Breast epithelium (tissue), 4 donors: ENCODE measurements around the gene MYO1C. TPM values are rescaled to one million over a fixed set of nuclear protein-coding genes. Genes with fewer than 3 reads are reported as not detected.

ENCODE experiments used
- DNase-seq, 2 donors: peaks; one replicate each; pipeline ENCODE4 v3.0.0-alpha.2; 2019; ENCODE audit warnings: low spot score in 2 of 2
- H3K27ac ChIP-seq, 2 donors: fragments of 200-600 bp; sonication (generic) in 1 of 2; one replicate each; pipeline ENCODE4 v1.5.1; 2016 to 2019; ENCODE audit warnings: mild to moderate bottlenecking in 1 of 2
- H3K27me3 ChIP-seq, 2 donors: fragments of 200-600 bp; sonication (generic) in 1 of 2; one replicate each; pipeline versions ENCODE4 v1.5.1 to v1.6.0; 2017 to 2019; ENCODE audit warnings: control low read depth in 1 of 2, mild to moderate bottlenecking in 1 of 2
- H3K36me3 ChIP-seq: fragments of 200-600 bp; one replicate; pipeline ENCODE4 v1.5.1; 2019
- H3K4me1 ChIP-seq, 2 donors: fragments of 200-600 bp; sonication (generic); one replicate each; pipeline ENCODE4 v1.5.1; 2016 to 2019; ENCODE audit warnings: control low read depth in 1 of 2
- H3K4me3 ChIP-seq, 3 donors: fragments of 200-600 bp; sonication (generic); 1 replicate in 2 of 3; 2 replicates in 1 of 3; pipeline ENCODE4 v1.5.1; 2016 to 2019; ENCODE audit warnings: mild to moderate bottlenecking in 3 of 3, moderate library complexity in 2 of 3
- H3K9me3 ChIP-seq, 2 donors: fragments of 200-600 bp; sonication (generic) in 1 of 2; one replicate each; pipeline ENCODE4 v1.5.1; 2016 to 2019; ENCODE audit warnings: control low read depth in 1 of 2
- CTCF ChIP-seq, 3 donors: fragments of 450-650 bp; IDR thresholded peaks; one replicate each; pipeline ENCODE4 v1.5.1; 2016 to 2017; ENCODE audit warnings: antibody characterized with exemption in 3 of 3, mild to moderate bottlenecking in 3 of 3, moderate library complexity in 3 of 3
- POLR2A ChIP-seq: fragments of 450-650 bp; IDR thresholded peaks from one replicate; pipeline ENCODE4 v1.6.1; 2016; ENCODE audit warnings: antibody characterized with exemption, mild to moderate bottlenecking, moderate library complexity
- POLR2AphosphoS5 ChIP-seq, 3 donors: sonication (generic); formaldehyde crosslinking; IDR thresholded peaks; one replicate each; pipeline ENCODE4 v1.6.1; 2017; ENCODE audit warnings: antibody characterized with exemption in 3 of 3
- intact Hi-C: fragments of 100-400 bp; cut with DNase I; formaldehyde crosslinking; loops from one replicate; pipeline ENCODE4 v1.15.1; 2023; ENCODE audit warnings: low total_unique reads
- total RNA-seq, 3 donors: library from RNA; depleted of rRNA; stranded (reverse); fragments of >200 nt; gene quantifications; one replicate each; pipeline ENCODE4 v1.1.0, GENCODE V29; 2016

The MYO1C gene
- total RNA-seq, 3 donors from 2014 or later, result 99.5 to 235 (median 137) TPM

GRCh38 chr17:1438593-1439083, 53.8 kb downstream of the MYO1C start:
- DNase-seq, result no peak
- no peaks in the 10 kb centered on the region for H3K9me3 ChIP-seq
- no peak overlapping the region for H3K27ac ChIP-seq
- intact Hi-C loops, result no loop called here
- no peak overlapping the region for H3K4me3 ChIP-seq
- no peaks in the 10 kb centered on the region for H3K36me3 ChIP-seq
- no peaks in the 10 kb centered on the region for H3K4me1 ChIP-seq
- no peak for TF ChIP-seq CTCF (IDR thresholded peaks at IDR 0.05)
- TF ChIP-seq POLR2AphosphoS5 (IDR thresholded peaks at IDR 0.05), result no peak
- no peak for TF ChIP-seq POLR2A
- no peaks in the 10 kb centered on the region for H3K27me3 ChIP-seq

- intact Hi-C loops, result no loop called here
- DNase-seq, result no peak
- no peaks in the 10 kb centered on the region for H3K27me3 ChIP-seq
- no peaks in the 10 kb centered on the region for H3K4me1 ChIP-seq
- H3K36me3 ChIP-seq, result no peaks in the 10 kb centered on the region
- no peak overlapping the region for H3K4me3 ChIP-seq
- H3K27ac ChIP-seq, result no peak overlapping the region
- no peaks in the 10 kb centered on the region for H3K9me3 ChIP-seq
- no peak for TF ChIP-seq CTCF (IDR thresholded peaks at IDR 0.05)
- TF ChIP-seq POLR2AphosphoS5 (IDR thresholded peaks at IDR 0.05), result no peak
- no peak for TF ChIP-seq POLR2A
Observed at GRCh38 chr17:1435326-1435725, 57.2 kb downstream of the MYO1C start.

GRCh38 chr17:1434150-1434549, 58.3 kb downstream of the MYO1C start:
- no peaks in the 10 kb centered on the region for H3K4me1 ChIP-seq
- H3K4me3 ChIP-seq, result no peak overlapping the region
- H3K27me3 ChIP-seq, result no peaks in the 10 kb centered on the region
- no peak for DNase-seq
- TF ChIP-seq CTCF (IDR thresholded peaks at IDR 0.05) (no peak), POLR2AphosphoS5 (IDR thresholded peaks at IDR 0.05) (no peak), POLR2A (no peak)
- intact Hi-C loops, result no loop called here
- H3K27ac ChIP-seq, result no peak overlapping the region
- H3K36me3 ChIP-seq, result no peaks in the 10 kb centered on the region
- no peaks in the 10 kb centered on the region for H3K9me3 ChIP-seq

GRCh38 chr17:1431631-1432104, 60.8 kb downstream of the MYO1C start:
- no peak overlapping the region for H3K27ac ChIP-seq
- H3K4me3 ChIP-seq, result no peak overlapping the region
- H3K4me1 ChIP-seq, result no peaks in the 10 kb centered on the region
- H3K27me3 ChIP-seq, result no peaks in the 10 kb centered on the region
- intact Hi-C loops, result no loop called here
- H3K9me3 ChIP-seq, result no peaks in the 10 kb centered on the region
- TF ChIP-seq POLR2AphosphoS5 (IDR thresholded peaks at IDR 0.05) (no peak), POLR2A (no peak), CTCF (IDR thresholded peaks at IDR 0.05) (no peak)
- no peak for DNase-seq
- no peaks in the 10 kb centered on the region for H3K36me3 ChIP-seq

GRCh38 chr17:1423456-1424135, 68.9 kb downstream of the MYO1C start:
- Histone ChIP-seq H3K4me1 (no peaks in the 10 kb centered on the region), H3K9me3 (no peaks in the 10 kb centered on the region), H3K27ac (no peak overlapping the region), H3K36me3 (no peaks in the 10 kb centered on the region), H3K4me3 (no peak overlapping the region), H3K27me3 (no peaks in the 10 kb centered on the region)
- intact Hi-C loops, result loop anchor here (10.0 kb wide), 1 partner anchor 839 kb away; no protein-coding TSS in a partner anchor
- DNase-seq, result no peak
- no peak for TF ChIP-seq POLR2AphosphoS5 (IDR thresholded peaks at IDR 0.05)
- no peak for TF ChIP-seq CTCF (IDR thresholded peaks at IDR 0.05)
- TF ChIP-seq POLR2A, result no peak
